ENCODE data around the gene TSG101.

GRCh38 chr11:18524248-18524647 lies 2.5 kb downstream of the TSG101 start:
- TF ChIP-seq CTCF (conservative IDR thresholded peaks at IDR 0.05 in 1 of 2, IDR thresholded peaks at IDR 0.05 in 1 of 2; ENCODE audit: low read depth in 1 of 2, low read length in 2 of 2) (no peak), EZH2 (IDR thresholded peaks at IDR 0.05; ENCODE audit: low read length, missing control alignments) (no peak)
